HepG2 (cell line): ENCODE data around the gene TMCC2. TPM values are rescaled to one million over a fixed set of nuclear protein-coding genes. Genes with fewer than 3 reads are reported as not detected.
A peak's percentile ranks its signal among the peaks of the same experiment; 100 is the strongest.

Experiments used
- ATF2 ChIP-seq: sonication (generic); formaldehyde crosslinking; IDR thresholded peaks from 2 replicates; pipeline ENCODE4 v1.4.0; 2020; ENCODE audit warnings: missing genetic modification reagents
- GATAD1 ChIP-seq: IDR thresholded peaks from 2 replicates; pipeline ENCODE4 v1.6.1; 2016; ENCODE audit warnings: missing genetic modification reagents, missing compliant biosample characterization
- HOMEZ ChIP-seq: IDR thresholded peaks from 2 replicates; pipeline ENCODE4 v1.6.1; 2016; ENCODE audit warnings: low read depth
- ISL2 ChIP-seq: sonication (generic); formaldehyde crosslinking; IDR thresholded peaks from 2 replicates; pipeline ENCODE4 v1.5.0; 2020; ENCODE audit warnings: missing genetic modification reagents
- MED8 ChIP-seq: sonication (generic); formaldehyde crosslinking; IDR thresholded peaks from 2 replicates; pipeline ENCODE4 v1.8.1; 2023; ENCODE audit warnings: mild to moderate bottlenecking, missing genetic modification reagents; ENCODE audit not compliant: insufficient replicate concordance
- MIXL1 ChIP-seq: IDR thresholded peaks from 2 replicates; pipeline ENCODE4 v1.6.1; 2016
- NFKB2 ChIP-seq: sonication (generic); formaldehyde crosslinking; IDR thresholded peaks from 2 replicates; pipeline ENCODE4 v1.4.0; 2020; ENCODE audit warnings: missing genetic modification reagents, borderline replicate concordance
- NFKBIZ ChIP-seq: IDR thresholded peaks from 2 replicates; pipeline ENCODE4 v1.6.1; 2018; ENCODE audit warnings: missing genetic modification reagents, missing compliant biosample characterization
- RAD21 ChIP-seq: fragments of 450-650 bp; formaldehyde crosslinking; IDR thresholded peaks from 2 replicates; pipeline ENCODE4 v1.5.0; 2020; ENCODE audit warnings: mild to moderate bottlenecking
- REPIN1 ChIP-seq: sonication (generic); formaldehyde crosslinking; IDR thresholded peaks from 2 replicates; pipeline ENCODE4 v1.8.0; 2022; ENCODE audit warnings: missing genetic modification reagents, low read depth, mild to moderate bottlenecking, borderline replicate concordance
- SMC3 ChIP-seq: IDR thresholded peaks from 2 replicates; pipeline ENCODE4 v1.6.1; 2011; ENCODE audit warnings: low read length, improper control_type of control experiment
- STAG1 ChIP-seq: sonication (generic); formaldehyde crosslinking; IDR thresholded peaks from 2 replicates; pipeline ENCODE4 v1.4.0; 2020; ENCODE audit warnings: missing genetic modification reagents
- TBX2 ChIP-seq: sonication (generic); formaldehyde crosslinking; IDR thresholded peaks from 2 replicates; pipeline ENCODE4 v1.5.0; 2020; ENCODE audit warnings: missing genetic modification reagents, mild to moderate bottlenecking, borderline replicate concordance
- ZMAT3 ChIP-seq: sonication (generic); formaldehyde crosslinking; conservative IDR thresholded peaks from 2 replicates; pipeline ENCODE4 v1.7.0; 2021; ENCODE audit warnings: missing genetic modification reagents
- ZNF235 ChIP-seq: sonication (generic); formaldehyde crosslinking; IDR thresholded peaks from 2 replicates; pipeline ENCODE4 v1.8.1; 2023; ENCODE audit warnings: mild to moderate bottlenecking, missing genetic modification reagents, borderline replicate concordance
- ZNF513 ChIP-seq: sonication (generic); formaldehyde crosslinking; conservative IDR thresholded peaks from 2 replicates; pipeline ENCODE4 v1.5.0; 2020; ENCODE audit warnings: missing genetic modification reagents
- ZNF619 ChIP-seq: sonication (generic); formaldehyde crosslinking; IDR thresholded peaks from 2 replicates; pipeline ENCODE4 v1.4.0; 2020; ENCODE audit warnings: mild to moderate bottlenecking, missing genetic modification reagents
- ZNF747 ChIP-seq: sonication (generic); formaldehyde crosslinking; IDR thresholded peaks from 2 replicates; pipeline ENCODE4 v1.8.1; 2023; ENCODE audit warnings: missing genetic modification reagents, mild to moderate bottlenecking, borderline replicate concordance
- polyA plus RNA-seq, 8 experiments: library from polyadenylated mRNA; depleted of rRNA in 3 of 8; stranded (reverse) in 7 of 8; unstranded in 1 of 8; fragments of >200 nt; fragmentation: Illumina TruSeq in 4 of 8; extraction: Trizol in 4 of 8; gene quantifications; 2 replicates each; pipeline versions ENCODE4 v1.2.1 to v1.2.3, GENCODE V29; 2011 to 2016; ENCODE audit warnings: low read depth in 4 of 8, missing spikeins in 1 of 8, mixed read lengths in 1 of 8; ENCODE audit not compliant: insufficient read depth in 1 of 8
- total RNA-seq, 5 experiments: library from RNA; depleted of rRNA; stranded (reverse); fragments of >200 nt; fragmentation: Illumina TruSeq; extraction: Trizol; gene quantifications; 2 replicates each; pipeline ENCODE4 v1.2.3, GENCODE V29; 2016; ENCODE audit warnings: low read depth in 1 of 5
- TF ChIP-seq, protein P1 (sequence below): sonication (generic); formaldehyde crosslinking; IDR thresholded peaks from 2 replicates; pipeline ENCODE4 v1.4.0; 2020; ENCODE audit warnings: missing genetic modification reagents
- TF ChIP-seq, protein P2 (sequence below): sonication (generic); formaldehyde crosslinking; IDR thresholded peaks from 2 replicates; pipeline ENCODE4 v1.5.1; 2020; ENCODE audit warnings: mild to moderate bottlenecking, moderate library complexity, missing genetic modification reagents
- TF ChIP-seq, protein P3 (sequence below): sonication (generic); formaldehyde crosslinking; IDR thresholded peaks from 2 replicates; pipeline ENCODE4 v1.4.0; 2020; ENCODE audit warnings: missing genetic modification reagents, borderline replicate concordance

TMCC2 gene
- total and polyA plus RNA-seq, 2 of the 13 experiments (the other 11 are each of a cell fraction or from before 2014, with no cell fraction given), result 0.12 to 0.24 TPM

- TF ChIP-seq SMC3 (peak; percentile 98), TBX2 (CRISPR knock-in tag) (peak; percentile 39; the same call in 1 of the 2 replicates), ZNF513 (no peak), ATF2 (0 out of 2 replicates have a peak, but pooled peaks have one; percentile 26), ZNF619 (CRISPR knock-in tag) (0 out of 2 replicates have a peak, but pooled peaks have one; percentile 44), ZNF235 (CRISPR knock-in tag) (no peak), MED8 (CRISPR knock-in tag) (no peak), ZNF747 (CRISPR knock-in tag) (no peak), ZMAT3 (CRISPR knock-in tag) (no peak), MIXL1 (CRISPR knock-in tag) (peak; percentile 49; the same call in 1 of the 2 replicates), RAD21 (CRISPR knock-in tag) (peak; percentile 99), NFKB2 (CRISPR knock-in tag) (0 out of 2 replicates have a peak, but pooled peaks have one; percentile 18), REPIN1 (CRISPR knock-in tag) (peak; percentile 61; the same call in 1 of the 2 replicates), STAG1 (CRISPR knock-in tag) (peak; percentile 100), GATAD1 (peak; percentile 22; the same call in 1 of the 2 replicates), ISL2 (CRISPR knock-in tag) (0 out of 2 replicates have a peak, but pooled peaks have one; percentile 33), NFKBIZ (CRISPR knock-in tag) (0 out of 2 replicates have a peak, but pooled peaks have one; percentile 30), HOMEZ (0 out of 2 replicates have a peak, but pooled peaks have one; percentile 22)
- TF ChIP-seq, protein P1, sequence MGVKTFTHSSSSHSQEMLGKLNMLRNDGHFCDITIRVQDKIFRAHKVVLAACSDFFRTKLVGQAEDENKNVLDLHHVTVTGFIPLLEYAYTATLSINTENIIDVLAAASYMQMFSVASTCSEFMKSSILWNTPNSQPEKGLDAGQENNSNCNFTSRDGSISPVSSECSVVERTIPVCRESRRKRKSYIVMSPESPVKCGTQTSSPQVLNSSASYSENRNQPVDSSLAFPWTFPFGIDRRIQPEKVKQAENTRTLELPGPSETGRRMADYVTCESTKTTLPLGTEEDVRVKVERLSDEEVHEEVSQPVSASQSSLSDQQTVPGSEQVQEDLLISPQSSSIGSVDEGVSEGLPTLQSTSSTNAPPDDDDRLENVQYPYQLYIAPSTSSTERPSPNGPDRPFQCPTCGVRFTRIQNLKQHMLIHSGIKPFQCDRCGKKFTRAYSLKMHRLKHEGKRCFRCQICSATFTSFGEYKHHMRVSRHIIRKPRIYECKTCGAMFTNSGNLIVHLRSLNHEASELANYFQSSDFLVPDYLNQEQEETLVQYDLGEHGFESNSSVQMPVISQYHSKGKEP (CRISPR knock-in tag), result no peak
- TF ChIP-seq, protein P2, sequence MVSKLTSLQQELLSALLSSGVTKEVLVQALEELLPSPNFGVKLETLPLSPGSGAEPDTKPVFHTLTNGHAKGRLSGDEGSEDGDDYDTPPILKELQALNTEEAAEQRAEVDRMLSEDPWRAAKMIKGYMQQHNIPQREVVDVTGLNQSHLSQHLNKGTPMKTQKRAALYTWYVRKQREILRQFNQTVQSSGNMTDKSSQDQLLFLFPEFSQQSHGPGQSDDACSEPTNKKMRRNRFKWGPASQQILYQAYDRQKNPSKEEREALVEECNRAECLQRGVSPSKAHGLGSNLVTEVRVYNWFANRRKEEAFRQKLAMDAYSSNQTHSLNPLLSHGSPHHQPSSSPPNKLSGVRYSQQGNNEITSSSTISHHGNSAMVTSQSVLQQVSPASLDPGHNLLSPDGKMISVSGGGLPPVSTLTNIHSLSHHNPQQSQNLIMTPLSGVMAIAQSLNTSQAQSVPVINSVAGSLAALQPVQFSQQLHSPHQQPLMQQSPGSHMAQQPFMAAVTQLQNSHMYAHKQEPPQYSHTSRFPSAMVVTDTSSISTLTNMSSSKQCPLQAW (CRISPR knock-in tag), result peak; percentile 78
- TF ChIP-seq, protein P3, sequence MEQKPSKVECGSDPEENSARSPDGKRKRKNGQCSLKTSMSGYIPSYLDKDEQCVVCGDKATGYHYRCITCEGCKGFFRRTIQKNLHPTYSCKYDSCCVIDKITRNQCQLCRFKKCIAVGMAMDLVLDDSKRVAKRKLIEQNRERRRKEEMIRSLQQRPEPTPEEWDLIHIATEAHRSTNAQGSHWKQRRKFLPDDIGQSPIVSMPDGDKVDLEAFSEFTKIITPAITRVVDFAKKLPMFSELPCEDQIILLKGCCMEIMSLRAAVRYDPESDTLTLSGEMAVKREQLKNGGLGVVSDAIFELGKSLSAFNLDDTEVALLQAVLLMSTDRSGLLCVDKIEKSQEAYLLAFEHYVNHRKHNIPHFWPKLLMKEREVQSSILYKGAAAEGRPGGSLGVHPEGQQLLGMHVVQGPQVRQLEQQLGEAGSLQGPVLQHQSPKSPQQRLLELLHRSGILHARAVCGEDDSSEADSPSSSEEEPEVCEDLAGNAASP (CRISPR knock-in tag), result 0 out of 2 replicates have a peak, but pooled peaks have one; percentile 33
These were observed 45.8 kb downstream of the TMCC2 start (continued) for GRCh38 chr1:205273551-205273982.
